GM12878 (cell line): ENCODE data around the gene RNF113A. TPM values are rescaled to one million over a fixed set of nuclear protein-coding genes. Genes with fewer than 3 reads are reported as not detected.
A peak's percentile ranks its signal among the peaks of the same experiment; 100 is the strongest.

ENCODE experiments used
- ATAC-seq: fragments of 200-7000 bp; cut with Tn5 transposase; 3 replicates; pipeline ENCODE4 v1.9.1; 2020; ENCODE audit warnings: mild to moderate bottlenecking, moderate library complexity
- BruUV-seq: library from RNA; stranded (reverse); fragments of 400-500 nt; replicated peaks from 2 replicates; lab custom pipeline; 2021; lab: Mats Ljungman, UMichigan
- CTCF ChIA-PET: fragments of 300-600 bp; sonication (Branson Sonifier 250); formaldehyde crosslinking; extraction: SDS; loops from one replicate; lab custom pipeline; 2021; ENCODE audit warnings: inconsistent platforms; lab: Yijun Ruan, JAX
- POLR2A ChIA-PET: fragments of 350-600 bp; formaldehyde crosslinking; extraction: SDS; loops from one replicate; lab custom pipeline; 2021; ENCODE audit warnings: inconsistent platforms; lab: Charles Lee
- RAD21 ChIA-PET: fragments of 300-600 bp; sonication (Branson Sonifier 250); formaldehyde crosslinking; loops from one replicate; lab custom pipeline; 2023; ENCODE audit warnings: antibody characterized with exemption; ENCODE audit not compliant: unreplicated experiment; lab: Charles Lee
- SMC1A ChIA-PET: fragments of 300-600 bp; sonication (Branson Sonifier 250); formaldehyde crosslinking; loops from one replicate; lab custom pipeline; 2023; ENCODE audit not compliant: unreplicated experiment, uncharacterized antibody; lab: Charles Lee
- DNase-seq: peaks from one replicate; pipeline ENCODE4 v3.0.0-alpha.2; 2011; ENCODE audit warnings: low read depth, low spot score
- FAIRE-seq: peaks from 3 replicates; lab custom pipeline; 2011; peaks lifted over from hg19 to GRCh38; lab: Jason Lieb, UNC
- H2AFZ ChIP-seq: 2 replicates; pipeline ENCODE4 v1.6.0; 2011; ENCODE audit warnings: low read depth, low read length, control low read depth; ENCODE audit not compliant: control insufficient read depth
- H3K27ac ChIP-seq: 2 replicates; pipeline ENCODE4 v1.5.1; 2011; ENCODE audit warnings: control low read depth; ENCODE audit not compliant: control insufficient read depth, insufficient read depth
- H3K27me3 ChIP-seq, 2 experiments: replicated peaks in 1 of 2; 2 replicates each; pipeline versions ENCODE4 v1.6.0 to v1.6.1; 2011; ENCODE audit warnings: low read length in 1 of 2; ENCODE audit not compliant: control insufficient read depth in 2 of 2, insufficient read depth in 2 of 2
- H3K36me3 ChIP-seq, 2 experiments: 2 replicates each; pipeline ENCODE4 v1.5.1; 2011; ENCODE audit warnings: low read length in 1 of 2; ENCODE audit not compliant: control insufficient read depth in 2 of 2, insufficient read depth in 2 of 2
- H3K4me1 ChIP-seq: 2 replicates; pipeline ENCODE4 v1.6.1; 2011; ENCODE audit warnings: mild to moderate bottlenecking, low read length, moderate library complexity, mixed read lengths; ENCODE audit not compliant: control insufficient read depth, insufficient read depth
- H3K4me2 ChIP-seq: 2 replicates; pipeline ENCODE4 v1.6.0; 2011; ENCODE audit warnings: control low read depth; ENCODE audit not compliant: control insufficient read depth, insufficient read depth
- H3K4me3 ChIP-seq: fragments of 200-600 bp; sonication (generic); 2 replicates; pipeline ENCODE4 v1.5.1; 2016
- H3K79me2 ChIP-seq: 2 replicates; pipeline ENCODE4 v1.6.0; 2011; ENCODE audit warnings: low read length; ENCODE audit not compliant: control insufficient read depth, insufficient read depth
- H3K9ac ChIP-seq: 2 replicates; pipeline ENCODE4 v1.8.0; 2011; ENCODE audit warnings: low read length, control low read depth, mixed read lengths; ENCODE audit not compliant: control insufficient read depth, insufficient read depth
- H3K9me3 ChIP-seq: replicated peaks from 3 replicates; pipeline ENCODE4 v1.5.1; 2011; ENCODE audit warnings: mild to moderate bottlenecking, low read length; ENCODE audit not compliant: control insufficient read depth, insufficient read depth
- H4K20me1 ChIP-seq: 2 replicates; pipeline ENCODE4 v1.6.0; 2011; ENCODE audit not compliant: control insufficient read depth, insufficient read depth
- NFYB ChIP-seq: IDR thresholded peaks from 2 replicates; pipeline ENCODE4 v1.6.1; 2011; ENCODE audit warnings: low read depth, mild to moderate bottlenecking, low read length, improper control_type of control experiment, moderate library complexity; ENCODE audit not compliant: insufficient read depth
- PML ChIP-seq: IDR thresholded peaks from 2 replicates; pipeline ENCODE4 v1.6.1; 2012; ENCODE audit warnings: low read length, inconsistent platforms
- REST ChIP-seq: IDR thresholded peaks from 2 replicates; pipeline ENCODE4 v1.6.1; 2012; ENCODE audit warnings: mild to moderate bottlenecking, low read depth, low read length
- STAT3 ChIP-seq: IDR thresholded peaks from 2 replicates; pipeline ENCODE4 v1.6.1; 2011; ENCODE audit warnings: low read depth, low read length, improper control_type of control experiment
- WGBS: methylation state at CpG from one replicate; pipeline ENCODE4 v1.1.6; 2016; ENCODE audit warnings: low lambda C conversion rate; ENCODE audit not compliant: insufficient replicate concordance, insufficient coverage; ENCODE audit errors: missing lambda C conversion rate; 5-methylcytosine and 5-hydroxymethylcytosine counted together
- in situ Hi-C: fragments of 300-500 bp; cut with MboI; formaldehyde crosslinking; loops from 9 replicates; pipeline ENCODE4 v1.14.3; 2018; ENCODE audit warnings: mixed read lengths
- intact Hi-C: fragments of 100-400 bp; cut with micrococcal nuclease; formaldehyde crosslinking; loops from one replicate; pipeline ENCODE4 v1.14.2; 2022; ENCODE audit not compliant: unreplicated experiment
- polyA plus RNA-seq, 11 experiments: library from polyadenylated mRNA; depleted of rRNA in 4 of 11; unstranded in 6 of 11; stranded (reverse) in 5 of 11; fragments of >200 nt; fragmentation: Nextera tagmentation in 4 of 11; fragmentation: Illumina TruSeq in 1 of 11; extraction: Ambion mirVana in 4 of 11; extraction: Trizol in 1 of 11; gene quantifications; 1 replicate in 1 of 11; 2 replicates in 10 of 11; pipeline versions ENCODE4 v1.2.1 to v1.2.3, GENCODE V29; 2011 to 2016; ENCODE audit warnings: inconsistent platforms in 2 of 11, missing spikeins in 2 of 11, low read depth in 1 of 11
- total RNA-seq, 4 experiments: library from RNA; depleted of rRNA in 3 of 4; stranded (reverse); fragments of >200 nt in 3 of 4; fragmentation: Illumina TruSeq in 1 of 4; extraction: Trizol in 1 of 4; gene quantifications; 2 replicates each; pipeline versions ENCODE4 v1.2.1 to v1.2.3, GENCODE V29; 2013 to 2021

Gene RNF113A
- total and polyA plus RNA-seq, 10 of the 15 experiments (the other 5 are each of a cell fraction or from before 2014, with no cell fraction given), result 20.6 to 33.1 (median 23.4) TPM

GRCh38 chrX:119887721-119888425 is 16.3 kb upstream of the RNF113A start (continued):
- no peak for TF ChIP-seq REST

- no peaks in the 10 kb centered on the region for H3K27me3 ChIP-seq
- no peak for TF ChIP-seq PML
- TF ChIP-seq STAT3, result no peak
- peak; percentile 88 for TF ChIP-seq NFYB
- no peaks in the 10 kb centered on the region for H3K9me3 ChIP-seq
- ChIA-PET POLR2A (no interaction called here), RAD21 (no interaction called here), SMC1A (no interaction called here), CTCF (no interaction called here)
- DNase-seq (no peak), FAIRE-seq (no peak), ATAC-seq (peak; percentile 14; the same call in 2 of the 3 replicates)
- intact Hi-C loops (loop anchor here (10.0 kb wide), 1 partner anchor 401 kb away; no protein-coding TSS in a partner anchor), in situ Hi-C loops (no loop called here)
- H3K27ac ChIP-seq, result no peak overlapping the region
- no peak overlapping the region for H3K4me3 ChIP-seq
- no peaks in the 10 kb centered on the region for H3K36me3 ChIP-seq
- H3K79me2 ChIP-seq, result no peaks in the 10 kb centered on the region
- no peaks in the 10 kb centered on the region for H3K4me1 ChIP-seq
- no peaks in the 10 kb centered on the region for H4K20me1 ChIP-seq
- WGBS, result 66% methylated on average over 11 of the region's 11 CpGs
- BruUV-seq, result no TSS peak
- 0 out of 2 replicates have a peak overlapping the region, but pooled peaks have one; percentile 41 for H3K4me2 ChIP-seq
- H2AFZ ChIP-seq, result no peak overlapping the region; the same call in 1 of the 2 replicates
- no peak overlapping the region for H3K9ac ChIP-seq
Measured at GRCh38 chrX:119885554-119886428, 14.3 kb upstream of the RNF113A start.
